Left renal cortex interstitium (tissue), 4 donors: Measurements from ENCODE around the gene TRPM3. TPM values are rescaled to one million over a fixed set of nuclear protein-coding genes. Genes with fewer than 3 reads are reported as not detected.

ENCODE experiments used
- DNase-seq, 4 donors: peaks; one replicate each; pipeline ENCODE4 v3.0.0-alpha.2; 2013; ENCODE audit warnings: low read depth in 4 of 4, low spot score in 2 of 4, missing footprints in 1 of 4
- polyA plus RNA-seq, 4 donors: library from polyadenylated mRNA; unstranded; fragments of 120-200 nt; gene quantifications; one replicate each; pipeline ENCODE4 v1.2.1, GENCODE V29; 2013; ENCODE audit not compliant: insufficient read length in 4 of 4

TRPM3 gene
- polyA plus RNA-seq = 10 to 100 TPM; 12.1 to 17.6 (median 15.1) TPM

DNA sequence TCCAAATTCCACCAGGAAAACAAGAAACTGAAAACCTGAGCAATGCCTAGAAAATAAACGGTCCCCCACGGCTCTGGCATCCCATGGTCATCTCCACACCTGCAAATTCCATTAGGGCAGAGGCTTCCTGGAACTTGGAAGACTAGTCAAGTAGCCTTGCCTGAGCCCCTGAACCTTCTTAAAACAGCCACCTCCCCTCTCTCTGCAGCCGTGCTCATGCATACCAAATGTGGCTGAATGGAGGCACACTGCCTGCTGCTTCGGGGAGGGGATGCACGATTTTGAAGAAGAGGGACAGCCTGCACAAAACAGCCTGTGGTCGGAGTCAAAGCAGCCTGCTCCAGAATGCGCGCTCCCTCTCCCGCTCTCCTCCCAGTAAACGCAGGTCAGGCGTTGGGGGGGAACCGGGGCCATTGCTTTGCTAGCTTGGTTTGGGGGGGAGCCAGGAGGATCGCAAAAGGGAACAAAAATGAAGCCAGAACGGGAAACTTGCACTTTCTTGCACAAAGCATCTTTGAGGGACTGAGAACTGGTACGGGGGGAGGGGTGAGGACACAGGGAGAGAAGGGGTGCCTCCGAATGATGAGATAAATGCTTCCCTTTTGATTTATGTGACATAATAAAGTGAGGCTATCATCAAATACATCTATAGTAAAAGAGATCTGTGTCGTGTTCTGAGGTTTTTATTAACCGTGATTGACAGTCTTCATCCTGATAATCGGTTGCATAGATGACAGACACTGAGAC, at the start of gene TRPM3:
Gene TRPM3 (minus strand): TSS at position 347 of the 747 bp plus-strand sequence. CDS start 267 bp downstream, at position 80.
- no peak for DNase-seq

DNA sequence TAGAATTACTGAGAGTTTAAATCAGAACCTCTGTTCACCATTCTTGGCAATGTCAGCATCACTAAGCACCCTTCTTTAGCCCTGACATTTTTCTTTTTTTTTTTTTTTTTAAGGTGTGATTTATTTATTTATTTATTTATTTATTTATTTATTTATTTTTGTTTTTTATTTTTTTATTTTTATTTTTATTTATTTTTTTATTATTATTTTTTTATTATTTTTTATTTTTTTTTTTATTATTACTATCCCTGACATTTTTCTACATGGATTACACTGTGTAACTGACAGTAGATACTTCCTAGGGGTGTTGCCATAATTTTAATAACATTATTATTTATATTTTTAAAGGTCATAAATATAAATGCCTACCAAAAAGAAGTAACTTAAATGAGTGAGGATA, 47.0 kb upstream of the TRPM3 start:
- DNase-seq = no peak

DNA sequence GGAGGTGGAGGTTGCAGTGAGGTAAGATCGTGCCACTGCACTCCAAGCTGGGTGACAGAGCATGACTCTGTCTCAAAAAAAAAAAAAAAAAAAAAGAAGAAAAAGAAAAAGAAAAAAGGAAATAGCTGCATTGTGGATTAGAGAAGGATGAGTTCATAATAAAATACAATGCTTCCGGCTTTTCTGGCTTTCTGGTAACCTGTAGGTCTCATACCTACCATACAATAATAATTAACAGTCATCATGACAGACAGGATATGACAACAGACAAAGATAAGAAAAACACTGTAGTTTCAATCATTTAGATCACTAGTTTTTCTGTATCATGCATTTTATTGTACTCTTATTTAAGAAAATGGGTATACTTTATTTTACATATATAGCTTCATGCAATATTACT, 40.7 kb upstream of the TRPM3 start:
- DNase-seq = no peak

DNA sequence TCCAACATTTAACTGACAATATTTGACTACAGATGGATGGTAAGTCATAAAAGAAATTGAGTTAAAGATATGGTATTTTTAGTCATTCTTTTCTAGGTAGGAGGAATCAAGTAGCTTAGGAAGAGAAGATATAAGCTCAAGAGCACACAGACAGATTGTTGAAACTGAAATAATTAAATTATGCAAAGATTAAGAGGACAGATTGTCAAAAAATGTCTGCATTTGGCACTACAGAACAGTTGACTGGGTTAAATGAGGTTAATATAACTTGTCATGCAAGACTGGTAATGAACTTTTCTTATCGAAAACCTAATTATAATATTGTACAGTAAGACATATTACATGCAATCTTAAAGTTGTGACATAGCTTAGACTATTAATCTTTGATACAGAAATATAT, 36.3 kb upstream of the TRPM3 start:
- DNase-seq = no peak

DNA sequence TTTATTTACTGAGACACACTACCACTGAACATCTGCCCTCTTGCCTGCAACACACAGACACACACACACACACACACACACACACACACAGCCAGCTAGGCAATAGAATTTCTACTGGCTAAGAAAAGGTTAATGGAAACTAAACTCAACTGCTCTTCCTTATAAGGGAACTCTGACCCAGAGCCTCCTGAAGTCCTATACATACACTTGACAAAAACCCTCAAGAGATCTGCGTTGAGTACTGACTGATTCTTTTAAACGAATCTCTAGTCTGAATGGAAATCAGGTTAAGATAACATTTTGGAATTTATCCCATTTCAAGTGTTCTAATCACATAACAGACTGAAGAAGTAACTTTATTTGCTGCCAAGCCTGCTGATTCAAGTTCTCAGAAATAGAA, 25.9 kb upstream of the TRPM3 start:
- no peak for DNase-seq

DNA sequence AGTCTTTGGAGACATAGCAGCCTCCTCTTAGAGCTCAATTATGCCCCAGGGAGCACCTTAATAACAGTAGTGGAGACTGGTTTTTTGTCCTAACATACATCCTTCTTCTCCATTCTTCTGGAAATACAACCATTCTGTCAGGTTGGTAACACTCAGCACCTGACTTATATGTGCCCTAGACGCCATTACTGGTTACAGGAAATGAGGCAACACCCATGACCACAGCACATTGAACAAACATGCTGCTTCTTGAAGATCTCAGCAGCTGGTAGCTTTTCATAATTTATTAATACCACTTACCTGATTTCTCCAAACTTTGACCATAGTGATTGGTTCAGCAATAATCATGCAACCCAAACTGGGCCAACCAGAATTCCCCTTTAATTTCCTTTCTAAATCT, 25.1 kb upstream of the TRPM3 start:
- DNase-seq = no peak

DNA sequence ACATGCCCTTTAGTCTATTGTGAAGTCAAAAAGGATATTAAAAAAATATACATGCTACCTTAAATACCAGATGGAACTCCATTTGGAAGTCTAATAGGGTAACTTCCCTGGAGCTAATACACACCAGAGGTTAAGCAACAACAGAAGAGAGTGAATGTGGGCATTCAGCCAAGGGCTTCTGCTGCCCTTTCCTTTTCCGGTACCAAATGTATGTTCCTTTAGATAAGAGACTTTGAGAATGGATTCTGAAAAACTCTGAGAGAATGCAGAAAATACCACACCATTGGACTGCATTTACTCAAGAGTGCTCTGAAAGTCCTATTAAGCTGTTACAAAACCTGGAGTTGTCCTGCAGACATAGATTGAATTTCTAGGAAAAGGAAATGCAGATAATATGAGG, 23.8 kb upstream of the TRPM3 start:
- DNase-seq = no peak

DNA sequence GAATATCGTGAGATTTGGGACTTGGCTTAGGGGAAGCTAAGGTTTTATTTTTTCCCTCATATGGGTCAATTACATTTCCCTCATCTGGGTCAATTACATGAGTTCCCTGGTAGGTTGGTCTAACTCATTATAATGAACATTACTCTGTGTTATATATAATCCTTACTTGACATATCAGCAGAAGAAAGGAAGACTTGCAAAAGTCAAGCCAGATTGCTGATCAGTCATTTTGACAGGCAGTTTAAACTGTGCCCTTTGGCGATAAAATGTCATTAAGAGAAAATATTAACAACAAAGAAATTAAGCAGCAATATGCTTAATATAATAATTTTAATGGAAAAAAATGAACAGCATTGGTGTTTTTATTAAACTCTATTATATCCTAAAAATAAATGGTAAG, 23.1 kb upstream of the TRPM3 start:
- no peak for DNase-seq

DNA sequence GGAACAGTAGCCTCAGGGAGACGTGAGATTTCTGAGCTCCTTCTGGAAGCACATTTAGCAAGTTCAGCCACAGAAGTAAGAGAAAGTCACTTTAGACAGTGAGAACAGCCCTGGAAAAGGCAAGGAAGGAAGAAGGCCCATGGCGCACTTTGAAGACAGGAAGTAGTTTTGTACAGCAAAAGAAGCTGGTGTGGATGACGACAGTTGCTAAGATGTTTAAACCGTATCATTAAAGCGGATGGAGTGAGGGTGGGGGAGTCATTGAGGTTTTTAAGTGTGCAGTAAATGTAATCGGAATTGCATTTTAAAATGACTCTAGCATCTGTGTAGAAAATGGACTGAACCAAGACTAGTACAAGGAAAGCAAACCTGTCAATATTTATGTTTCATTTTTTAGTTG, 15.3 kb upstream of the TRPM3 start:
- DNase-seq = no peak

DNA sequence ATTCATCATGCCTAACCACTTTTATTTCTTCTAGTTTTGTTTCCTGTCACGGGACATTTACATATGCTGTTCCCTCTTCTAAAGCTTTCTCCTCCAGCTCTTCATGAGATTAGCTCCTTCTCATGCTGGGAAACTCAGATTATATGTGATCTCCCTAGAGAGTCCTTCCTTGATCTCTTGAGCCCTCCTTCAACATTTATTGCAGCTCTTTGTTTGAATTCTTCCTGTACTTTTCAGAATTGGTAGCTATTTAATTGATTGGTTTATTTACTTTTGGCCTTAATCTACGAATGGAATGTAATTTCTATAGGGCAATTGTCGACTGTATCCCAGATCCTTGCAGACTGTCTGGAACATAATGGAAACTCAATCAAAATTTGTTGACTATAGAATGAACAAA, 9.7 kb upstream of the TRPM3 start:
- no peak for DNase-seq

DNA sequence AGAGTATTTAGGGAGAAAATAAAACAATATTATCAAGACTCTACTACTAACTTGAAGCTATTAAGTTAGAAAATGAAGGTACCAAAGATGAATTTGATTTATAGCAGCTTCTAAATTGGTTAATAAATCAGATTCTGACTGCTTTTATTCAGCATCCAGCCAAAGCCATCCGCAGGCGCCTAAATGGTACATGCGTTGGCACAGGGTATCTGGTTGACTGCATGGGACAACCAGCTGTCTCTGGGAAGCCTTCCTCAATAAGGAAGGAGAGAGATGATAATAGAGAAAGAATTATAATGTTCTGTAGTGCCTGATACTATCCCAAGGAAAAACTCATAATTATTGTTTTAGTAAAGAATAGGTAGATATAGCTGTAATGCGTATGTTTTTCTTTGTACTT, 9.1 kb upstream of the TRPM3 start:
- no peak for DNase-seq

DNA sequence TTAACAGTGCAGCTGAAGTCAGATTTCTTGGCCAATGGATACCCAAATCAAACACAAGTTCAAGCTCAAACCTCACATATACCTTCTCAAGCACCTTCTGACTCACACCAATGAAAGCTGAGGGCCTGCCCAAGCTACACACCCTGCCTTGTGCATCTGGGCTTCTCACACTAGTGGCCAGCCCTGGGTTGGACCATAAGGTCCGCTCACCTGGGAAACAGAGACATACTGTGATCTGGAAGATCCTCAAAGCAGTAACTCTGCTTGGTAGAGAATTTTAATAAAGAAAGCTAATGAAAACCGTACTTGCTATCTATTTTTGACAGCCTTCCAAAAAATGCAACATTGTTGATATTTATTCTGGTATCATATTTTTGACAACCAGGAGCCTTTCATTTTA, 7.4 kb upstream of the TRPM3 start:
- DNase-seq = no peak

DNA sequence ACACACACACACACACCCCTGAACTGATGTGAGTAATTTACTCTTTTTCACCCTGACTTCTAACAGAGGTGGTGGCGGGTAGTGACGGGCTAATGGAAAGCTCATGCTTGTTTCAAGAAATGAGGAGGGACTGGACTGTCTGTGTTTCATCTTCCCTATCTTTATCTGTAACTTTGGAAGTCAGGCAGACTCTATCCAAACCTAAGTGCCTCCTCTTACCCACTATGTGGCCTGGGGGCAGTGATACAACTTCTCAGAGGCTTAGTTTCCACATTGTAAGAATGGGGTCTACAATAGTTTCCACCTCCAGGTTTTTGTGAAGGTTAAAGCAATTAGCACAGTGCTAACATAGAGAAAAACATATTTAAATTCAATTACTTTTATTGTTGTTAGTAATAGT, 5.9 kb upstream of the TRPM3 start:
- no peak for DNase-seq

DNA sequence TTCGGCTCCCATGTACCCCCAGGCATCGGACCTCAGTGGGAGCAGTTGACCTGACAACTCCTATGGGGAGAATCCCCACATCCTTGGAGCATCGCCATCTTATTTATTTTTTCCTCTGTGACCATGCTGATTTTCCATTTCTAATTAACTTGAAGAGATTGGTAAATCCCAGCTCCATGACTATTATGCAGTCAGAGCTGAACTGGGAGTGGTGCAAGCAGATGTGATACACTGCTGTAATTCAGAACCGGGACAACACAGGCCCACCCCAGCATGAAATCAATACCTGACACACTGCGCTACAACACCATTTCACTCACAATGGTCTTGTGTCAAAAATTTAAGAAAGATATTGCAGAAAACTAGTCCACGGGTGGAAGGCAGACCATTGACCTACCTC, 1.0 kb upstream of the TRPM3 start:
- DNase-seq = no peak

DNA sequence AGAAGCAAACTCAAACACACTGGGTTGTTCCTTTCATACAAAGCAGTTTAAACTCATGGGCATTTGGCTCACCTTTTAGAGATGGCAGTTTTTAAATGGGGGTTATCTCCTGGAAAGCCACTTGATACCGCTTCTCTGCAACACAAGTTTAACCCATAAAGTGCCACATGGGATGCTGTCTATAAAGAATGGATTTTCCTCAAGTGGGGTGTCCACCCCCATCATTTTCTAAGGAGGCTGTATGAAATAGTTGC, 528 bp upstream of the TRPM3 start:
- DNase-seq = no peak

DNA sequence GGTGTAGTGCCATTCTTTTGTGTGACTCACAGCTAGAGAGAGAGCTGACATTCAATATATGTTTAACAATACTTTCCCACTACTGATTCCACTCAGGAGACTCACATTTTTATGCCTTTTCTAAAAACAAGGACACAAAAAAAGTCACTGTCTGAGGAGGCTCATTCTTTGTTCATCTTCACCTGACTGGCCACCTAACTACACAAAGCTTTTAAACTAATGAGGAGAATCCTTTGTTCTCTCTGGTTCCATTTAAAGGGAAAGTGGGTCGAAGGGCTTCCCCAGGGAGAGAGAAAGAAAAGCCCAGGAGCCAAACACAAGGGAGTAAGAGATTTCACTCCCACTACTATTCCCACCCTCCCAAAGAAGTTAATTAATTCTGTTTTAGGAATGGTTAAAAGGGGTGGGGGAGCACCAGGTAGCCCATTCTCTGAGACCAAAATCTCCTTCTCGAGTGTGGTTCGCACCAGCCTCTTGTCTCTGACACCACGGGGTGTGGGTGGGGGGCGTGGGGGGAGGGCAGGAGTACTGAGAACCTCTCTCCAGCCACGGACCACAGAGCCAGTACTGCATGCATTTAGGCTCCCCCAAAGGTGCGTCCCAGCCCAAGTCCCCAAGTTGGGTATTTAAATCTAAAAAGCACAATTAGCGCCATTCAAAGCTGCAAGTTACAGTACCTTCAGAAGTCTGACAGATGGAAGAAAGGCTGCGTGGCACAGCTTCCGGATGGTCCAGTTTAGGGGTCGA, 747 bp downstream of the TRPM3 start:
- DNase-seq = no peak

DNA sequence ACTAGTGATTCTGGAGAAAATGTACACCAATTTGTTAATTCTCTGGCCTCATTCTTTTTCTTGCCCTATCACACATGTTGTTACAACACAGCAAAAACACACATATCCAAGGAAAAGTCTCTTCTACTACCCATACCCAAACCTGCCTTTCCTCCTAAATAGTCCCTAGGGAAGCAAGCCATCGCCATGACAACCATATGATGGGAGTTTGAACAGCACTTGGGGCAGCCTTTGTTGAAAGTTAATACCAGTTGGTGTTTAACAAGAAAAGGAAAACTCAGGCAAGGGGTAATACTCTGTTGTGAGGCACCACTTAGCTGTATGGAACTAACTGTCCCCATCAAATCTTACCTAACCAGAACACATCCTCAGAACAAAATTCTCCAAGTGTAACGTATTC, 1.7 kb downstream of the TRPM3 start:
- DNase-seq = no peak

DNA sequence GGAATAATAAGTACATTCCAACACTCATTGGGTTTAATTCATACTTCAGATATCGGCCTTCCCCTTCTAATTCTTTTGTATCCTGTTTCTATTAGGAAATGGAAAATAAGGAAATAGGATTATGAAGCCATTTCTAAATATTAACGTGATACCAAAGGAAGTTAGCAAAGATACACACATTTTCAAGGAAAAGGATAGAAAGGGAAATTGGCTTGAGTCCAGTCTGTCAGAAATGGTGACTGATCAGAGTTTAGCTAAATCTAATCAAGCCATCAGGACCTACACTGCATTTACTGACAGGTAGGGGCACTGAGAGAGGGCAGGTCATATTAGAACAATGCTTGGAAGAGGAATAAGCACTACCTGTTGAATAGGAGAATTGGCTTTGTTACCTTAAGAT, 3.1 kb downstream of the TRPM3 start:
- no peak for DNase-seq

DNA sequence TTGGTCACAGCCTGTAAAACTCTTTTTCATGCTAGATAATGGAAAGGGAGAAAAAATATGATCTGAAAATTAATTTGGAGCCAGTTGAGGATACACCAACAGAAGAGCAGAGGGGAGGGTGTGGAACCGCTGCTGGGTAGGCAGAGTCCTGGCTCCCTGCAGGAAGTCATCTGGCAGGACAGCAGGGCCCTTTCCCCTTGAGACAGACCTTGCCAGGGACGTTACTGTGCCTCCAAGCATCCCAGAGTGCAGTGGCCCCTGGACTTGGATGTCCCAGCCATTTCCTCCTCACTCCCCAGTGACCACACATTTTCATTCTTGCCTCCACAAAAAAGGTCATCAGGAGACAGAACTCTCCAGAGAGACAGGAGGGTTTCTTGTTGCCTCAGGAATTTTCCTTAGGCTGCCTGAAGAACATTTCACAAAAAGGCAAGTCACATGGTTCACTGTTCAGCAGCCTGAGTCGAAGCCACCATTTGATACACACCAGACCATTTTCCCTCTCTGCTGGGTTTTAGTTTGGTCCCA, 5.9 kb downstream of the TRPM3 start:
- no peak for DNase-seq

DNA sequence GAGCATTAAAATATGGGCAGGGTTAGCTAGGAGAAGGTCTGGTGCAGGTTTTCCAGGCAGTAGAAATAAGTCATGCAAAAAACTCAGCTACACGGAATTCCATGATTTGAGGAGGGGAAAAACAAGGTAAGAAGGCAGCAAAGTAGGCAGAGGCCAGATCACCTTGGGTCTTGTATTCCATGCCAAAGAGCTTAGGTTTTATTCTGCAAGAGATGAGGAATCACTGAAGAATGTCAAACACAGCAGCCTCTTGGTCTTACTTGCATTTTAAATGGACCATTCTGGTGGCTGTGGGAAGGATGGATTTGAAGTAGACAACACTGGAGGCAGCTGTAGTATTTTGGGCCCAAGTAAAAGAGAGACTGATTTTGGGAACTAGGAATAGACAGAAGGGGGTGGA, 8.6 kb downstream of the TRPM3 start:
- no peak for DNase-seq

DNA sequence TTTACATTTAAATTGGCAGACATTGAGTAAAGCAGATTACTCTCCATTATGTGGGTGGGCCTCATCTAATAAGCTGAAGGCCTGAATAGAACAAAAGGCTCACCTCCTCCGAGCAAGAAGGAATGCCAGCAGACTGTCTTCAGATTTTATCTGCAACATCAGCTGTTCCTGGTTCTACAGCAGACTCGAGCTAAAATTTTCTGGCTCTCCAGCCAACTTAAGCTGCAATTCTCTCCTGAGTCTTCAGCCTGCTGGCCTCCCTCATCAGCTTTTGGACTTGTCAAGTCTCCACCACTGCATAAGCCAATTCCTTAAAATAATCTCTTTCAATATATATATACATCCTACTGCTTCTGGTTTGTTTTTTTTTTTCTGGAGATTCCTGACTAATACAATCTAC, 12.5 kb downstream of the TRPM3 start:
- no peak for DNase-seq

DNA sequence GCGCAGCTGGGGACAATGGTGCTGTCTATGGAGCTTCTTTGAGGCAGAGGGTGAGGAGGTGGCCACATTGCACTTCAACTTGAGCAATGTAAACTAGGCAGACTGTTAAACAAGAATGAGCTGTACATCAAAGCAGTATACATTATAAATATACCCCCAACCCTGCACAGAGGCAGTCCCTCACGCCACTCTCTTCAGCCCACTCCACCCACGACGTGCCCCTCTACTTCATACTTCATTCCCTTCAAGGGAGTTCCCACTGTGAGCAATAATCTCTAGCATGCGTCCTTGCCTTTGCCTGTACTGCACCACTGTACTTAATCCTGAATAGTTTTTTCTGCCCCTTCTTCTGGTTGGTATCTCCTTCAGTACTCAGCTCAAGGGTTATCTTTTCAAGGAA, 14.4 kb downstream of the TRPM3 start:
- no peak for DNase-seq
